GM23248 (cell line): ENCODE results near the gene ATF7IP.

Experiments
- EZH2 ChIP-seq: fragments of 200-600 bp; sonication (generic); IDR thresholded peaks from 2 replicates; pipeline ENCODE4 v1.6.1; 2018; ENCODE audit warnings: antibody characterized with exemption, mild to moderate bottlenecking; ENCODE audit not compliant: insufficient read depth, poor library complexity, severe bottlenecking
- EZH2phosphoT487 ChIP-seq: fragments of 200-600 bp; sonication (generic); IDR thresholded peaks from 2 replicates; pipeline ENCODE4 v1.6.1; 2018; ENCODE audit warnings: antibody characterized with exemption, moderate library complexity, mild to moderate bottlenecking, low read depth; ENCODE audit not compliant: insufficient read depth

- TF ChIP-seq EZH2phosphoT487 (no peak), EZH2 (no peak)
These were observed 52.2 kb downstream of the ATF7IP start for GRCh38 chr12:14417715-14418114.
